Adrenal gland (tissue), 12 donors: ENCODE data around the gene OR10H2. TPM values are rescaled to one million over a fixed set of nuclear protein-coding genes. Genes with fewer than 3 reads are reported as not detected.

Experiments
- DNase-seq, 7 donors: peaks; one replicate each; pipeline ENCODE4 v3.0.0-alpha.2; 2019 to 2020
- H3K27ac ChIP-seq, 5 donors: fragments of 200-600 bp; sonication (generic) in 4 of 5; 1 replicate in 3 of 5; 2 replicates in 2 of 5; pipeline versions ENCODE4 v1.5.1 to v1.8.0; 2016 to 2020; ENCODE audit warnings: mild to moderate bottlenecking in 1 of 5
- H3K27me3 ChIP-seq: fragments of 200-600 bp; 2 replicates; pipeline ENCODE4 v1.8.0; 2021
- H3K36me3 ChIP-seq, 2 donors: fragments of 200-600 bp; replicated peaks in 1 of 2; 1 replicate in 1 of 2; 2 replicates in 1 of 2; pipeline versions ENCODE4 v1.5.1 to v1.8.0; 2018 to 2022
- H3K4me1 ChIP-seq, 2 donors: fragments of 200-600 bp; replicated peaks in 1 of 2; 1 replicate in 1 of 2; 2 replicates in 1 of 2; pipeline versions ENCODE4 v1.5.1 to v1.8.0; 2018 to 2021
- H3K4me3 ChIP-seq, 4 donors: fragments of 200-600 bp; sonication (generic) in 3 of 4; one replicate each; pipeline ENCODE4 v1.5.1; 2016 to 2018
- H3K9me3 ChIP-seq, 3 donors: fragments of 200-600 bp; sonication (generic) in 1 of 3; replicated peaks in 1 of 3; 1 replicate in 2 of 3; 2 replicates in 1 of 3; pipeline versions ENCODE4 v1.5.1 to v1.8.0; 2016 to 2021
- POLR2A ChIP-seq, 2 donors: fragments of 450-650 bp; IDR thresholded peaks; one replicate each; pipeline ENCODE4 v1.6.1; 2017; ENCODE audit warnings: antibody characterized with exemption in 2 of 2, mild to moderate bottlenecking in 2 of 2, moderate library complexity in 1 of 2
- WGBS, 4 donors: extraction: QIAGEN DNeasy Blood & Tissue Kit in 2 of 4; methylation state at CpG; one replicate each; pipeline versions ENCODE4 v1.1.5 to v1.1.7; 2013 to 2017; 5-methylcytosine and 5-hydroxymethylcytosine counted together
- intact Hi-C, 2 donors: fragments of 100-400 bp; cut with DNase I; formaldehyde crosslinking; loops; one replicate each; pipeline versions ENCODE4 v1.14.1 to v1.15.0; 2022 to 2023
- polyA plus RNA-seq, 3 donors: library from polyadenylated mRNA; stranded (reverse); fragments of 200-250 nt in 2 of 3; fragments of 350-450 nt in 1 of 3; fragmentation: Illumina TruSeq in 1 of 3; extraction: RNeasy Lipid Tissue Mini Kit (QIAGEN cat#74804) in 1 of 3; gene quantifications; one replicate each; pipeline ENCODE4 v1.2.3, GENCODE V29; 2013 to 2014
- total RNA-seq, 9 donors: library from RNA; depleted of rRNA in 4 of 9; stranded (reverse); fragments of >200 nt in 4 of 9; fragments of 120-200 nt in 1 of 9; fragmentation: NEBNext Ultra II Directional in 1 of 9; extraction: Animal tissue kit (Norgen Biotek cat#: 25700) in 1 of 9; gene quantifications; one replicate each; pipeline versions ENCODE4 v1.1.0 to v1.2.4, GENCODE V29; 2013 to 2023
- TF ChIP-seq, protein P1 (sequence below), 6 experiments: fragments of 450-650 bp in 4 of 6; fragments of 200-600 bp in 2 of 6; sonication (generic) in 1 of 6; IDR thresholded peaks; 1 replicate in 5 of 6; 2 replicates in 1 of 6; pipeline versions ENCODE4 v1.5.1 to v1.8.0; 2016 to 2021; ENCODE audit warnings: antibody characterized with exemption in 6 of 6, mild to moderate bottlenecking in 2 of 6, moderate library complexity in 1 of 6
- donor health status: healthy with polysubstance abuse.
- donor health status: Bipolar disorder and iron deficiency.
- donor health status: DM: yes; HTN: yes; CAD: no.
- donor health status: DM: no; HTN: no; CAD: no.
- donor health status: DM: no; HTN: no; CAD: no.
- donor health status: DM: yes; HTN: yes; CAD: no.

The OR10H2 gene
- total and polyA plus RNA-seq, 12 donors, result not detected

DNA sequence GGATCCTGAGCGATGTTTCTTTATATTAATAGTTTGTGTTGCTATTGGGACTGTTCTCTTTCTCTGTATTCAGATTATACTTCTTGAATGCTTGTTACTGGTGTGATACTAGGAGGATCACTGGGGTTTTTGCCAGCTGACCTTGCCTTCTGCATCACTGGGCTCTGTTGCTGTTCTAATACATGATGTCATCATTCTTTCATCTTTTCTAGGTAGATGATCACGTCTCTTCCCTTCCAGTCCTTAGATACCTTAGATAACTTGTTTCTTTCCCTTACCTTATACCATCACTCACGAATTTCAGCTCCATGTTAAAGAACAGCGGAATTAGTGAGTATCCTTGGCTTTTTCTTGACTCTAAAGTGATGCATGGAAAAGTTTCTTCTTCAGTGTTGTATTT is 9.9 kb downstream of the OR10H2 start, which contains the start of gene OR10H3:
TSS of gene OR10H3 (plus strand) at position 264 of the 400 bp plus-strand sequence. CDS start 3,408 bp downstream, outside the sequence.
- Histone ChIP-seq H3K9me3 (peaks cover 0 to 8% (median 0%) of the 10 kb centered on the region in 3 donors), H3K4me1 (no peaks in the 10 kb centered on the region), H3K36me3 (no peaks in the 10 kb centered on the region), H3K4me3 (no peak within 1 kb of the TSS), H3K27me3 (peaks cover 3% of the 10 kb centered on the region), H3K27ac (no peak within 1 kb of the TSS)
- WGBS, 4 donors, result 50 to 55% (median 54%) methylated on average over 4 of the region's 4 CpGs
- TF ChIP-seq, protein P1, sequence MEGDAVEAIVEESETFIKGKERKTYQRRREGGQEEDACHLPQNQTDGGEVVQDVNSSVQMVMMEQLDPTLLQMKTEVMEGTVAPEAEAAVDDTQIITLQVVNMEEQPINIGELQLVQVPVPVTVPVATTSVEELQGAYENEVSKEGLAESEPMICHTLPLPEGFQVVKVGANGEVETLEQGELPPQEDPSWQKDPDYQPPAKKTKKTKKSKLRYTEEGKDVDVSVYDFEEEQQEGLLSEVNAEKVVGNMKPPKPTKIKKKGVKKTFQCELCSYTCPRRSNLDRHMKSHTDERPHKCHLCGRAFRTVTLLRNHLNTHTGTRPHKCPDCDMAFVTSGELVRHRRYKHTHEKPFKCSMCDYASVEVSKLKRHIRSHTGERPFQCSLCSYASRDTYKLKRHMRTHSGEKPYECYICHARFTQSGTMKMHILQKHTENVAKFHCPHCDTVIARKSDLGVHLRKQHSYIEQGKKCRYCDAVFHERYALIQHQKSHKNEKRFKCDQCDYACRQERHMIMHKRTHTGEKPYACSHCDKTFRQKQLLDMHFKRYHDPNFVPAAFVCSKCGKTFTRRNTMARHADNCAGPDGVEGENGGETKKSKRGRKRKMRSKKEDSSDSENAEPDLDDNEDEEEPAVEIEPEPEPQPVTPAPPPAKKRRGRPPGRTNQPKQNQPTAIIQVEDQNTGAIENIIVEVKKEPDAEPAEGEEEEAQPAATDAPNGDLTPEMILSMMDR (IDR thresholded peaks at IDR 0.05), result no peak
- TF ChIP-seq POLR2A (IDR thresholded peaks at IDR 0.05), result no peak
- DNase-seq, result no peak
- intact Hi-C loops, result no loop called here

DNA sequence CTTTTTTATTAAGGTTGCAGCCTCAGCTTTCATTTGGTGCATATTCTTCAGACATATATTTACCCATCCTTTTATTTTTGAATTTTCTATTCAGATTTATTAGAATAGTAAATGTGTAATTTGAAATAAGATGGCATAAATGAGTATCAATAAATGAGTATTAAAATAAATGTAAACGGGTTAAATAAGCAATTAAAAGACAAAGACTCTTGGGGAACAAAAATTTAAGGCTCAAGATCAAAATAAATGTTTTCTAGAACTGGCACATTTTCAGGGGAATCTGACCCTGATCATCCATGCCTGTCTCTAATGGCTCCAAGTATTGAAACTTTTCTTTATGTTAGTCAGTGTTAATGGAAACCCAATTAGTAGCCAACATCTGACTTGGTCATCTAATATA is 13.0 kb downstream of the OR10H2 start:
- H3K27ac ChIP-seq, result no peak overlapping the region
- H3K27me3 ChIP-seq, result peaks cover 3% of the 10 kb centered on the region
- H3K4me1 ChIP-seq, result no peaks in the 10 kb centered on the region
- DNase-seq, result no peak
- intact Hi-C loops, result no loop called here
- H3K36me3 ChIP-seq, result no peaks in the 10 kb centered on the region
- WGBS, 4 donors, result 50 to 76% (median 64%) methylated on average over 1 of the region's 1 CpG
- TF ChIP-seq POLR2A (IDR thresholded peaks at IDR 0.05), result no peak
- TF ChIP-seq, protein P1 (IDR thresholded peaks at IDR 0.05), result no peak
- H3K4me3 ChIP-seq, result no peak overlapping the region
- H3K9me3 ChIP-seq, result peaks cover 0 to 8% (median 0%) of the 10 kb centered on the region in 3 donors

- H3K4me1 ChIP-seq, result no peaks in the 10 kb centered on the region
- TF ChIP-seq, protein P1 (IDR thresholded peaks at IDR 0.05), result no peak
- no peak for TF ChIP-seq POLR2A (IDR thresholded peaks at IDR 0.05)
- intact Hi-C loops, result no loop called here
- 67 to 83% (median 73%) methylated on average over 2 of the region's 2 CpGs for WGBS, 4 donors
- no peaks in the 10 kb centered on the region for H3K36me3 ChIP-seq
- no peak for DNase-seq
- H3K9me3 ChIP-seq, result no peaks in the 10 kb centered on the region
- H3K4me3 ChIP-seq, result no peak overlapping the region
- peaks cover 8% of the 10 kb centered on the region for H3K27me3 ChIP-seq
- no peak overlapping the region for H3K27ac ChIP-seq
These were observed 20.4 kb downstream of the OR10H2 start for GRCh38 chr19:15748239-15748638.

DNA sequence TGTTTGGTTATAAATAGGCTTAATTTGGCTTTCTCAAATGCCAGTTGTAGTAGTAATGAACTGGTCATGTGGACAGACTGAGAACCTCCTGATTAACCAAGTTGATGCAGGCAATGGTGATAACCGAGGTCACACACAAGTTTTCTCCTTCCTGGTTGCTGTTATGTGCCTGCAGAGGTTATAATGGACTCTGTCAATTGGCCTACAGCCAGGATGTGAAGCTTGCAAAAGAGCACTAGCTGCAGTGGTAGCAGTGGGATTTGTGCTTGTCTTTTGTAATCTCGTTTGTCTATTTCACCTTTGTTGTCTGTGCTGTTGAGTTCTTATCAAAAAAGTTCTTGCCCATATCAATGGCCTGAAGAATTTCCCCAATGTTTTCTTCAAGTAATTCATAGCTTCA is 30.6 kb downstream of the OR10H2 start:
- Histone ChIP-seq H3K36me3 (no peaks in the 10 kb centered on the region), H3K27me3 (peaks cover 38% of the 10 kb centered on the region), H3K9me3 (no peaks in the 10 kb centered on the region), H3K27ac (no peak overlapping the region), H3K4me1 (no peaks in the 10 kb centered on the region), H3K4me3 (no peak overlapping the region)
- WGBS, 4 donors, result 39 to 75% (median 60%) methylated on average over 2 of the region's 2 CpGs
- intact Hi-C loops, result no loop called here
- TF ChIP-seq, protein P1 (IDR thresholded peaks at IDR 0.05), result no peak
- TF ChIP-seq POLR2A (IDR thresholded peaks at IDR 0.05), result no peak
- no peak for DNase-seq
